MCF 10A (cell line): ENCODE measurements around the gene GAMT. TPM values are rescaled to one million over a fixed set of nuclear protein-coding genes. Genes with fewer than 3 reads are reported as not detected.
A peak's percentile ranks its signal among the peaks of the same experiment; 100 is the strongest.

Experiments used
- BruUV-seq: library from RNA; stranded (reverse); fragments of 400-500 nt; replicated peaks from 2 replicates; lab custom pipeline; 2021; lab: Mats Ljungman, UMichigan
- CTCF ChIA-PET: fragments of 300-600 bp; sonication (Branson Sonifier 250); formaldehyde crosslinking; extraction: SDS; loops from one replicate; lab custom pipeline; 2021; ENCODE audit warnings: antibody characterized with exemption, inconsistent platforms; lab: Yijun Ruan, JAX
- POLR2A ChIA-PET: fragments of 300-600, 350-650 bp; sonication (Branson Sonifier 250); formaldehyde crosslinking; extraction: SDS; loops from one replicate; lab custom pipeline; 2020; ENCODE audit warnings: antibody characterized with exemption, inconsistent platforms; lab: Yijun Ruan, JAX
- DNase-seq: peaks from one replicate; pipeline ENCODE4 v3.0.0-alpha.2; 2018; ENCODE audit not compliant: unreplicated experiment
- H3K27ac Mint-ChIP-seq: one replicate; pipeline ENCODE4 v1.8.0; 2022; ENCODE audit warnings: mild to moderate bottlenecking, low read depth, mixed read lengths; ENCODE audit not compliant: unreplicated experiment
- H3K27me3 Mint-ChIP-seq: one replicate; pipeline ENCODE4 v1.8.0; 2022; ENCODE audit warnings: mixed read lengths; ENCODE audit not compliant: insufficient read depth, unreplicated experiment
- H3K36me3 Mint-ChIP-seq: one replicate; pipeline ENCODE4 v1.8.0; 2022; ENCODE audit warnings: mild to moderate bottlenecking, moderate library complexity, mixed read lengths; ENCODE audit not compliant: insufficient read depth, unreplicated experiment
- H3K4me1 Mint-ChIP-seq: one replicate; pipeline ENCODE4 v1.8.0; 2022; ENCODE audit warnings: mixed read lengths; ENCODE audit not compliant: insufficient read depth, unreplicated experiment
- H3K4me3 Mint-ChIP-seq: one replicate; pipeline ENCODE4 v1.8.0; 2022; ENCODE audit warnings: mild to moderate bottlenecking, moderate library complexity, mixed read lengths; ENCODE audit not compliant: unreplicated experiment
- H3K9me3 Mint-ChIP-seq: one replicate; pipeline ENCODE4 v1.8.0; 2022; ENCODE audit warnings: mixed read lengths; ENCODE audit not compliant: unreplicated experiment
- intact Hi-C: fragments of 100-400 bp; cut with micrococcal nuclease; formaldehyde crosslinking; loops from 2 replicates; pipeline ENCODE4 v1.14.1; 2022
- total RNA-seq: library from RNA; stranded (reverse); gene quantifications from 2 replicates; pipeline ENCODE4 v1.2.3, GENCODE V29; 2022
- TF ChIP-seq, protein P1 (sequence below): fragments of 200-600 bp; IDR thresholded peaks from one replicate; pipeline ENCODE4 v1.8.0; 2022; ENCODE audit warnings: antibody characterized with exemption, mild to moderate bottlenecking; ENCODE audit not compliant: unreplicated experiment

GAMT gene
- total RNA-seq, 1 experiment from 2014 or later, result 7.0 TPM

DNA sequence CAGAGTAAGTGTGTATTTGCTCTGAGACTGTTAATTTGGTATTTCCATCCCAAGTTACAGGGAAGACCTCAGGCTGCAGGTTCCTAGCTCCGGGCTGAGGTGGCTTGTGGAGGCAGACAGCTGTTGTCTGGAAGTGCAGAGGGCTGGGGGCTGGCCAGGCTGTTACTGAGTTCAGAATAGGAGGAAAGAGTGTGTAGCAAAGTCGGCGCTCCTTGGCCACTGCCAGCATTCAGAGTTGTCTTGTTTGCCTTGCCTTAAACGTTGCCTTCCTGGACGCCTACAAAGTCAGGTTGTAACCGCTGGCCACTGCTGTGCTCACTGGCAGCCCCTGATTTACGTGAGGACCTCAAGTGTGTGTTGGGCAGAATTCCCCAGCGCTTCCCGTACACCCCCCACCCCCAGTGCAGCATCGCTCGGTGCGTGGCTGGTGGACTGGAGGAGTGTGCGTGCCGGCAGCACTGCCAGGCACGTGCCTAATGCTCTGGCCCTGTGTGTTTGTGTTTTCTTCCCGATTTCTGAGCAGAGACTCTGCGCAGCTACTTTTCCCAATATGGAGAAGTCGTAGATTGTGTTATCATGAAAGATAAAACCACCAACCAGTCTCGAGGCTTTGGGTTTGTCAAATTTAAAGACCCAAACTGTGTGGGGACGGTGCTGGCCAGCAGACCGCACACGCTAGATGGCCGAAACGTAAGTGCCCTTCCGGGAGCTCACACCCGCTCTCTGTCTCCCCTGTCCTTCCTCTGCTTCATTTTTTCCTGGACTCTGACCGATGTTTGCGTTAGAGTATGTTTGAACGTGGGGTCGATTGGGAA, 16.5 kb upstream of the GAMT start:
- H3K27me3 Mint-ChIP-seq, result no peaks in the 10 kb centered on the region
- H3K4me1 Mint-ChIP-seq, result peaks cover 16% of the 10 kb centered on the region
- peak overlapping the region; percentile 30 for H3K27ac Mint-ChIP-seq
- CTCF ChIA-PET, result interaction anchor here (0.5 to 1.1 kb wide), 5 partner anchors 20 to 74 kb away, joined by 3 to 5 read pairs (median 3); no protein-coding TSS in a partner anchor
- peaks cover 76% of the 10 kb centered on the region for H3K36me3 Mint-ChIP-seq
- POLR2A ChIA-PET, result interaction anchor here (1.2 to 2.1 kb wide), 2 partner anchors 19 to 21 kb away, joined by 3 to 4 read pairs; no protein-coding TSS in a partner anchor
- BruUV-seq, result no TSS peak
- intact Hi-C loops, result no loop called here
- DNase-seq, result no peak
- no peaks in the 10 kb centered on the region for H3K9me3 Mint-ChIP-seq
- no peak overlapping the region for H3K4me3 Mint-ChIP-seq
- TF ChIP-seq, protein P1, sequence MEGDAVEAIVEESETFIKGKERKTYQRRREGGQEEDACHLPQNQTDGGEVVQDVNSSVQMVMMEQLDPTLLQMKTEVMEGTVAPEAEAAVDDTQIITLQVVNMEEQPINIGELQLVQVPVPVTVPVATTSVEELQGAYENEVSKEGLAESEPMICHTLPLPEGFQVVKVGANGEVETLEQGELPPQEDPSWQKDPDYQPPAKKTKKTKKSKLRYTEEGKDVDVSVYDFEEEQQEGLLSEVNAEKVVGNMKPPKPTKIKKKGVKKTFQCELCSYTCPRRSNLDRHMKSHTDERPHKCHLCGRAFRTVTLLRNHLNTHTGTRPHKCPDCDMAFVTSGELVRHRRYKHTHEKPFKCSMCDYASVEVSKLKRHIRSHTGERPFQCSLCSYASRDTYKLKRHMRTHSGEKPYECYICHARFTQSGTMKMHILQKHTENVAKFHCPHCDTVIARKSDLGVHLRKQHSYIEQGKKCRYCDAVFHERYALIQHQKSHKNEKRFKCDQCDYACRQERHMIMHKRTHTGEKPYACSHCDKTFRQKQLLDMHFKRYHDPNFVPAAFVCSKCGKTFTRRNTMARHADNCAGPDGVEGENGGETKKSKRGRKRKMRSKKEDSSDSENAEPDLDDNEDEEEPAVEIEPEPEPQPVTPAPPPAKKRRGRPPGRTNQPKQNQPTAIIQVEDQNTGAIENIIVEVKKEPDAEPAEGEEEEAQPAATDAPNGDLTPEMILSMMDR, result no peak

DNA sequence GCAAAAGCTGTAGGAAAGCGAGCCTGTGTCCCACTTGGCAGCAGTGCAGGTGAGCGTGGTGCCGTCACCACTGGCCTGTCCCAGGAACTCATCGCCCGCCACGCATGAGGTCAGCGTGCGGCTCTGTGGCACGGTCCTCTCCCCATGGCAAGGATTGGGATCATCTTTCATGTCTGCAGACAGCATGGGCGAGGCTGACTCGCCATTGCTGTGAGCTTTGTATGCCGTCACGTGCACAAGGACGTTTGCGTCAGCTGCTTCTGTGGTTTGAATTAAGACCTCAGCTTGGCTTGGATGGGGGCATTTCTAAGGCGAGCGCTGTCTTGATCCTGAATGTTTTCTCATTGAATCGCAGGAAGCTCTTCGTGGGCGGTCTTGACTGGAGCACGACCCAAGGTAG, 15.8 kb upstream of the GAMT start:
- no peaks in the 10 kb centered on the region for H3K27me3 Mint-ChIP-seq
- no peak overlapping the region for H3K4me3 Mint-ChIP-seq
- peak overlapping the region; percentile 30 for H3K27ac Mint-ChIP-seq
- peaks cover 16% of the 10 kb centered on the region for H3K4me1 Mint-ChIP-seq
- H3K9me3 Mint-ChIP-seq, result no peaks in the 10 kb centered on the region
- no TSS peak for BruUV-seq
- H3K36me3 Mint-ChIP-seq, result peaks cover 71% of the 10 kb centered on the region
- CTCF ChIA-PET, result interaction anchor here (1.0 to 1.1 kb wide), 2 partner anchors 20 to 27 kb away, joined by 3 to 5 read pairs; no protein-coding TSS in a partner anchor
- no peak for DNase-seq
- TF ChIP-seq, protein P1, result no peak
- POLR2A ChIA-PET, result interaction anchor here (0.6 to 2.1 kb wide), 4 partner anchors 12 to 400 kb away, joined by 3 to 5 read pairs (median 4); no protein-coding TSS in a partner anchor
- intact Hi-C loops, result no loop called here

DNA sequence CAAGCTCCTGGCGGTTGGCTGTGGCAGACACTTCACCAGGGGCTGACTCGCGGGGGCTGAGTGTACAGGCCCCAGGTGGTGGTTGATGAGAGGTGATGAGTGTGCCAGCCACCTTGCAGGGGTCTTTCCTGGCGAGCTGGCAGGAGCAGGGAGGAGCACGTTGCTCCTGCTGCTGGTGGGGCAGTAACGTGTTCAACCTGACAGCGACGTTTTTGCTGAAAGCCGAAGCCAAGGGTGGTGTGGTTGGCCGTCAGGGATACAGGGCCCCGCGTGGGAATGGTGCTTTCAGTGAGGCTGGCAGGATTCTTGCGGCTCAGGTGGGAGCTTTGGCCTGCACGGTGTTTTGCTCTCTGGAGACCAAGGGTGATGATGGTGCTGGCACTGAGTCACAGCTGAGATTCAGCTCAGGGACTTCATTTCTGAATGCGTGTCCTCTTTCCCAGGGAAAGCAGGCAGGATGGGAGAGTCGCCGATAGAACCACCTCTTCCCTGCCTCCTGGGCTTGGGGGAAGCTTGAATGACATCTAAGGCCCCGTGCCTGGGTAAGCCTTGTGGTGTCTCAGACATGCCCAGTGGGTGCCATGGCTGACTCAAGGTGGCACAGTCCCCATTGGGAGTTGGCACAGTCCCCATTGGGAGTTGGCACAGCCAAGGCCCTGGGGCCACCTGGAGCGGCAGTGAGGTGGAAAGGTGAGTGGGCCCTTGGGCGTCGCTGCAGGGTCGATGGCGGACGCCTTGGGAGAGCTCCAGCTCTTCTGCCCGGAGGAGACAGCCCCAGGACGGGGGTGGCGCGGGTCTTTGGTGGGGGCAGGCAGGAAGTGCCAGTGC, 14.9 kb upstream of the GAMT start:
- no TSS peak for BruUV-seq
- Mint-ChIP-seq H3K27me3 (no peaks in the 10 kb centered on the region), H3K4me1 (peaks cover 16% of the 10 kb centered on the region), H3K27ac (peak overlapping the region; percentile 90), H3K36me3 (peaks cover 71% of the 10 kb centered on the region), H3K4me3 (peak overlapping the region; percentile 57), H3K9me3 (no peaks in the 10 kb centered on the region)
- TF ChIP-seq, protein P1, result no peak
- DNase-seq, result no peak
- intact Hi-C loops, result no loop called here
- POLR2A ChIA-PET, result interaction anchor here (1.0 to 1.1 kb wide), 2 partner anchors 13 to 16 kb away, joined by 3 to 5 read pairs; no protein-coding TSS in a partner anchor
- CTCF ChIA-PET, result interaction anchor here (0.6 to 1.0 kb wide), 3 partner anchors 14 to 235 kb away, joined by 3 to 4 read pairs (median 4); no protein-coding TSS in a partner anchor
